Activated CD8-positive, alpha-beta T cell treated with anti-CD3 and anti-CD28 coated beads, Interleukin-2, amount 10 ng/mL, durations not matched to agents 7 days and 5 days (primary cell): Measurements from ENCODE around the gene ADAMTSL4. TPM values are rescaled to one million over a fixed set of nuclear protein-coding genes. Genes with fewer than 3 reads are reported as not detected.

Source experiments
- ATAC-seq: fragments of 150-1000 bp; cut with Tn5 transposase; one replicate; pipeline ENCODE4 v1.10.0; 2021; ENCODE audit warnings: moderate library complexity
- CTCF ChIA-PET: fragments of 350-600 bp; sonication (Branson Sonifier 250); formaldehyde crosslinking; loops from one replicate; lab custom pipeline; 2021; ENCODE audit warnings: antibody characterized with exemption; lab: Charles Lee
- POLR2A ChIA-PET: fragments of 350-600 bp; sonication (Branson Sonifier 250); formaldehyde crosslinking; loops from one replicate; lab custom pipeline; 2021; ENCODE audit warnings: antibody characterized with exemption; lab: Charles Lee
- DNase-seq: peaks from one replicate; pipeline ENCODE4 v3.0.0-alpha.2; 2020
- H3K27ac Mint-ChIP-seq: one replicate; pipeline ENCODE4 v1.8.0; 2021; ENCODE audit warnings: mild to moderate bottlenecking, mixed read lengths
- H3K27me3 Mint-ChIP-seq: one replicate; pipeline ENCODE4 v1.8.0; 2021; ENCODE audit warnings: low read depth, mixed read lengths
- H3K36me3 Mint-ChIP-seq: one replicate; pipeline ENCODE4 v1.8.0; 2021; ENCODE audit warnings: low read depth, mixed read lengths
- H3K4me1 Mint-ChIP-seq: one replicate; pipeline ENCODE4 v1.8.0; 2021; ENCODE audit warnings: low read depth, mixed read lengths
- H3K4me3 Mint-ChIP-seq: one replicate; pipeline ENCODE4 v1.8.0; 2021; ENCODE audit warnings: mild to moderate bottlenecking, mixed read lengths
- H3K9me3 Mint-ChIP-seq: one replicate; pipeline ENCODE4 v1.8.0; 2022; ENCODE audit warnings: mixed read lengths; ENCODE audit not compliant: insufficient read depth
- total RNA-seq, 2 experiments: library from RNA; stranded (reverse); gene quantifications; one replicate each; pipeline ENCODE4 v1.2.3, GENCODE V29; 2021

Gene ADAMTSL4
- total RNA-seq, 2 experiments from 2014 or later, result not detected

DNA sequence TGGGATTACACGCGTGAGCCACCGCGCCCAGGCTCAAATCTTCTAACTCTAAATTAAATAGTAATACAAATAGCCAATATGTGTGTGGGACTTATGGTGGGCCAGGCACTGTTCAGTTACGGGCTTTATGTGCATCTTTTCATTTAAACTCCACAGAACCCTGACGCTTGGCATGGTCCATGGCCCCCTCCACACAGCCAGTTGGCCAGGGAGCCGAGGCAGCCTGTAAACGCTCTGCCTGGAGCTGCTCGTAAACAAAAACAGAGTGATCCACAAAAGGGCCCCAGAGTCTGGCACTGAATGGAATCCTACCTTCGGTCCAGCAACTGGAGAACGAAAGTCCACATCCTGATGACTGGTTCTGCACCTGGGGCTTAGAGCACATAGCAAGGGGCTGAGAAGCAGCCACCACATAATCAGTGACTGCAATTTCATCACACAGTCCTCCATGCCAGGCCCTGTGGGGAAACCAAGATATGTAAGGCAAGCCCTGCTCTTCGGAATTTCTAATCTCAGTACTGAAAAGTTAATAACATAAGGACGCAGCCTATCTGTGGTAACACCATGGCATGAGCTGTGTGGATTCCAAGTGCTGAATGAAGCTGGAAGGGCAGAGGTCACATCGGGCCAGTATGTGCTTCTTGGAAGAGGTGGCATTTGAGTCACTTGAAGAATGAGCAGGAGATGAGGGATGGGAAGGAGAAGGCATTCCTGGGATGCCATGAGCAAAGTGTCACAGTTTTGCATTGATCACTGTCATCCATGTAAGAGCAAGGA is 13.5 kb upstream of the ADAMTSL4 start:
- DNase-seq, result no peak
- CTCF ChIA-PET, result interaction anchor here (1.0 to 1.5 kb wide), 3 partner anchors 13 to 280 kb away, joined by 3 to 7 read pairs (median 3); partner anchors contain the start of gene FALEC
- Mint-ChIP-seq H3K36me3 (no peaks in the 10 kb centered on the region), H3K9me3 (no peaks in the 10 kb centered on the region), H3K4me3 (no peak overlapping the region), H3K27me3 (no peaks in the 10 kb centered on the region), H3K27ac (no peak overlapping the region), H3K4me1 (peaks cover 5% of the 10 kb centered on the region)
- POLR2A ChIA-PET, result no interaction called here
- ATAC-seq, result no peak

DNA sequence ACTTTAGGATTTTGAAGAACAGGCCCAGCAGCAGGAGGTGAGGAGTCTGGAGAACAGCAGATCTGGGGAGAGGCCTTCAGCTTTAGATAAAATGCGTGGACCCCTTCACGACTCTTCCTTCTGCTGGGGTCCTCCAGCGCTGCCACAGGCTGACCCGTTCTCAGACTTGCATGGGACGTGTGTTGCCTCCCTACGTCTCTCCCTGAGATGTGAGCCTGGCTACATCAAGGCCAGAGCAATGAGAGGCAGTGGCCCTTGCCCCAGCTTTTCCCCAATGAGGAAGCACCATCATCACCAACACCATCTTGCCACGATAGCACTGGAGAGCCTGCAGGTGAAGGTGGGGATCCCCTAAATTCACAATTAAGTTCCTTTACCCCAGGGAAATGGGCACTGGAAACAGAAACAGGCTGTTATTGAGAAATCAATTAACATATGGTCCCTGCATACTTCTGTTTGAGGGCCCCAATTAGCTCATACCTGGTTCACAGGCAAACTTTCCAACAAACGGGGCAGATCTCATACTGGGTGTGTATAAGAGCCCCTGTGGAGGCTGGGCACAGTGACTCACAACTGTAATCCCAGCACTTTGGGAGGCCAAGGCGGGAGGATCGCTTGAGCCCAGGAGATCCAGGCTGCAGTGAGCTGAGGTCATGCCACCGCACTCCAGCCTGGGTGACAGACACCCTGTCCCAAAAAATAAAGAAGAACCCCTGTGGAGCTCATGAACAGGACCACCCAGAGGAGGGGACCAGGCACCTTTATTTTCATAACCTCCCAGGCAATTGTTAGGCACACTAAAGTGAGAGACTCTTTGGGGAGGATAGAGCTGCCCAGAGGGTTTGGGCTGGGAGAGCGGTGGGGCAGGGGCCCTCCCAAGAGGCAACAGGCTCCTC is 12.1 kb upstream of the ADAMTSL4 start:
- no peaks in the 10 kb centered on the region for H3K36me3 Mint-ChIP-seq
- ATAC-seq (no peak), DNase-seq (no peak)
- POLR2A ChIA-PET, result interaction anchor here (0.5 kb wide), 1 partner anchor 159 kb away, joined by 3 read pairs; no protein-coding TSS in a partner anchor
- no peaks in the 10 kb centered on the region for H3K27me3 Mint-ChIP-seq
- H3K4me3 Mint-ChIP-seq, result no peak overlapping the region
- no peaks in the 10 kb centered on the region for H3K9me3 Mint-ChIP-seq
- H3K4me1 Mint-ChIP-seq, result peaks cover 5% of the 10 kb centered on the region
- CTCF ChIA-PET, result interaction anchor here (1.0 to 2.1 kb wide), 4 partner anchors 9 to 281 kb away, joined by 3 to 7 read pairs (median 5); partner anchors contain the start of gene FALEC
- H3K27ac Mint-ChIP-seq, result no peak overlapping the region

DNA sequence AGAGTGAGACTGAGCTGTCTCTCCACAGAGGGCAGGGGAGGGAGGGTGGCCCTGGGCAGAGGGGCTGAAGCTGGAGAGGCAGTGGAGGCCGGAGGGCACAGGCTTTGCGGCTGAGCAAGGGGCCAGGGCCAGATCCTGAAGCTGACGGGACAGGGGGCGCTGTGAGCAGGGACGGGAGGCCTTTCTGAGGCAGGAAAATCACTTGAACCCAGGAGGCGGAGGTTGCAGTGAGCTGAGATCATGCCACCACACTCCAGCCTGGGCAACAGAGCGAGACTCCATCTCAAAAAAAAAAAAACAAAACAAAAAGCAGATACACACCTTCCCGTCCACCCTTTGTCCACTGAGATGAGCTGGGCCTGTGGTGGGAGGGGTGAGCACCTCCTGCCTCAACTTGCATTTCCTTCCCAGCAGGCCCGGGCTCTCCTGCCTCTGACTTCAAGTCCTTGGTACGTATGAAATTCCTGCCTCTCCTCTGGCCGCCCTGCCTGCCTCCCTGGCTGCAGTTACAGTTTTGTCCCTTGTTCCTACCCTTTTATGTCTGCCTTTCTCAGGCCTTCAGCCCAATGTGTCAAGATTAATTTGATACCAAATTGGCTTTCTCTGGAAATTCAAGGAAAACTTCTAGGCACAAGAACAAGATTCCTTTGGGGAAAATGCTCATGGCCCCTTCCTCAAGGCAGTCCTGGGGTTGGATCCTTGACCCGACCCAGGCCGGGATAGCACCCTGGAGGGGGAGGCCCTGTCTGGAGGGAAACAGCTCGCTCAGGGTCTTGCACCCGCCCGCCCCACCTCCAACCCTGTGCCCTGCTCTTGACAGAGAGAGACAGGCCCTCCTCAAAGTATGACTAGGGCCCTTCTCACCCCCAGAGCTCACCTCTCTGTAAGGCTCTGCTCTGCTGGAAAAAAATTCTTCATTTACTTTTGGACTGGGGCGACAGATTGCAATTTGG is 11.2 kb upstream of the ADAMTSL4 start:
- no peaks in the 10 kb centered on the region for H3K36me3 Mint-ChIP-seq
- ChIA-PET POLR2A (no interaction called here), CTCF (interaction anchor here (2.1 kb wide), 1 partner anchor 22 kb away, joined by 7 read pairs; no protein-coding TSS in a partner anchor)
- no peaks in the 10 kb centered on the region for H3K4me1 Mint-ChIP-seq
- H3K9me3 Mint-ChIP-seq, result no peaks in the 10 kb centered on the region
- H3K27me3 Mint-ChIP-seq, result peaks cover 3% of the 10 kb centered on the region
- DNase-seq (no peak), ATAC-seq (no peak)
- H3K4me3 Mint-ChIP-seq, result no peak overlapping the region
- H3K27ac Mint-ChIP-seq, result no peak overlapping the region

DNA sequence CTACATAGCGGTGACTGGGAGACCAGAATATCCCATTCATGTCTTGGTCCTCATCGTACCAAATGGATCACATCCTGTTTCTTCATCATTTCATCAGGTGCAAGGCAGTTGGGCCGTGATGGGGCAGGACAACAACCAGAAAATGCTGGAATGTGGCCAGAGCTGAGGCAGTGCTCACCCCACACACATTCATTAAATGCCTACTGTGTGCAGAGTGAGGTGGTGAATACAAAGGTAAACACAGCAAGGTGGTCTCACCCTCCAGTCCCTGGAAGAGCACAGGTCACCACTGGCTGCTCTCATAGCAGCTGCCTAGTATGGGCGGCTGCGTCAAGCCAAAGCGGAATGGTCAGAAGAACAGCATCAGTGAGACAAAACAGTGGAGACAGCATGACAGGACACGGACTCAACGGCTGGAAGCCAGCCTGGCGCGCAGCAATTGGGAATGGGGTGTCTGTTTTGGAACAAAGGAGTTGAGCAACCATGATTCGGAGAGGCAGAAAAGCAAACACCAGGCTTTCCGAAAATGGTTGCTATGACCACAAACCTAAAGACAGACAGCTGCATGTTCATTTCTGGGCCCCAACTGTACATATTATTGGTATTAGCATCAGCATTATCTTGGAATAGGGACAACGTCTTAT is 5.6 kb upstream of the ADAMTSL4 start:
- no peaks in the 10 kb centered on the region for H3K36me3 Mint-ChIP-seq
- POLR2A ChIA-PET, result interaction anchor here (0.8 kb wide), 1 partner anchor 153 kb away, joined by 4 read pairs; the partner anchor contains the start of gene GOLPH3L

DNA sequence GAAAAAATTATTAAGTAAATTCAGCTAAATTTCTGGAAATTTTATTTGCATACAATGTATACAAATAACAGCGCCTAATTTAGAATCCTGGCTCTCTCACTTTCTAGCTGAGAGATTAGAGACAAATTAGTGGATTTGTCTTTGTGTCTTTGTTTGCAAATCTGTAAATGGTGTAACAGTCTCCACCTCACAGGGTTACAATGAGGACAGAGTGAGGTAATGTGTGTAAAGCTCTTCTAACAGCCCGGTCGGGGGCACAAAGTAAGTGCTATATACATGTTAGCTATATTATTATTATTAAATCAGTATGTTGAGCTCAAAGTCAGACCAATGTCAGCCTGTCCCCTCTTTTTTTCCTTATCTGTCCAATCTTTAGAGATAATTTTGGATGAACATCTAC is 5.0 kb upstream of the ADAMTSL4 start:
- Mint-ChIP-seq H3K4me3 (no peak overlapping the region), H3K27ac (no peak overlapping the region), H3K27me3 (peaks cover 18% of the 10 kb centered on the region), H3K36me3 (no peaks in the 10 kb centered on the region), H3K9me3 (no peaks in the 10 kb centered on the region), H3K4me1 (peaks cover 3% of the 10 kb centered on the region)
- DNase-seq (no peak), ATAC-seq (no peak)
- POLR2A ChIA-PET, result no interaction called here
- CTCF ChIA-PET, result interaction anchor here (1.0 to 5.9 kb wide), 2 partner anchors 11 to 17 kb away, joined by 3 to 36 read pairs; no protein-coding TSS in a partner anchor

More for the DNA sequence above, 5.6 kb upstream of the ADAMTSL4 start:
- no peaks in the 10 kb centered on the region for H3K9me3 Mint-ChIP-seq
- no peak overlapping the region for H3K27ac Mint-ChIP-seq
- H3K4me3 Mint-ChIP-seq, result no peak overlapping the region
- DNase-seq (no peak), ATAC-seq (no peak)
- CTCF ChIA-PET, result interaction anchor here (1.0 to 5.9 kb wide), 2 partner anchors 11 to 17 kb away, joined by 3 to 36 read pairs; no protein-coding TSS in a partner anchor
- peaks cover 3% of the 10 kb centered on the region for H3K4me1 Mint-ChIP-seq
- peaks cover 18% of the 10 kb centered on the region for H3K27me3 Mint-ChIP-seq

DNA sequence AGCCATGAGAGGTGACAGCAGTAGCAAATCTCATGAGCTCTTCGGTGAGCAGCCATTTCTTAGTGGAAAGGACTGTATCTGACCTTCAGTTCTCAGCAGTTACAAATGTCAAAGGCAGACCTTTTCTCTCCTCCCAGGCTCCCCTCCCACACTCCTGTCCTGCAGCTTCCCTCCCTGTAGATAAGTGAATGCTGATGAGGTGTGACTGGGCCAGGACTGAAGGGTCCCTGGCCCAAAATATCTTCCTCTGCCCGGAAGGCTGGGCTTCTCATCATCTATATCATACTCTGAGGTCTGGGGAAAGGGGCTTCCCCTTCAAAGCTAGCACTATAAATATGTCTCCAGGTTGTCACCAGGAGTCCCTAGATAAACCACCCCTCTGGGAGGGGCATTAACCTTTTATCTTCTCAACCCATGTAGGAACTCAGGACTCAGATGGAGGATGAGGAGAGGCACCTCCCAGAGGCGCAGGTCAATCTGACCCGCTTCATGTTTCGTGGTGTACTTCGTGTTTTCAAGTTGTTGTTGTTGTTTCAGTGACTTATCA is 3.6 kb upstream of the ADAMTSL4 start:
- peaks cover 26% of the 10 kb centered on the region for H3K27me3 Mint-ChIP-seq
- DNase-seq (no peak), ATAC-seq (no peak)
- peaks cover 11% of the 10 kb centered on the region for H3K4me1 Mint-ChIP-seq
- ChIA-PET POLR2A (no interaction called here), CTCF (interaction anchor here (1.2 to 5.9 kb wide), 3 partner anchors 14 to 289 kb away, joined by 4 to 36 read pairs (median 5); no protein-coding TSS in a partner anchor)
- no peaks in the 10 kb centered on the region for H3K9me3 Mint-ChIP-seq
- H3K36me3 Mint-ChIP-seq, result no peaks in the 10 kb centered on the region
- no peak overlapping the region for H3K4me3 Mint-ChIP-seq
- H3K27ac Mint-ChIP-seq, result peak overlapping the region; percentile 36

DNA sequence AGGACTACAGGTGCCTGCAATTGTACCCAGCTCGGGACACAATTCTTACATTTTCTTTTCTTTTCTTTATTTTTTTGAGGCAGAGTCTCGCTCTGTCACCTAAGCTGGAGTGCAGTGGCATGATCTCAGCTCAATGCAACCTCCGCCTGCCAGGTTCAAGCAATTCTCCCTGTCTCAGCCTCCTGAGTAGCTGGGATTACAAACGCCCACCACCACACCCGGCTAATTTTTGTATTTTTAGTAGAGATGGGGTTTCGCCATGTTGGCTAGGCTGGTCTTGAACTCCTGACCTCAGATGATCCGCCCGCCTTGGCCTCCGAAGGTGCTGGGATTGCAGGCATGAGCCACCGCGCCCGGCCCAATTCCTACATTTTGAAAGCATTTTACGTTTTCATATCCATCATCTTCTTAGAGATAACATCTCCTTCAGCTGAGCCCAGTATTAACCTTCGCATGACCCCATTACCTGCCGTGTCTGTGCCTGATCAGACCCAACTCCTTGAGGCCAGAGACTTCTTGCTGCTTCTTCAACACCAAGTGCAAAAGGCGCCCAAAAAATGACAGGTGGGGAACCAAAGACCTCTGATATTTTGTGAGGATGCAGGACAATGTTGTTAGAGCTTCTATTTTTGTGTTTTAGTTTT is 2.8 kb upstream of the ADAMTSL4 start:
- ChIA-PET POLR2A (no interaction called here), CTCF (interaction anchor here (0.8 to 5.9 kb wide), 4 partner anchors 14 to 290 kb away, joined by 4 to 36 read pairs (median 4); no protein-coding TSS in a partner anchor)
- Mint-ChIP-seq H3K27me3 (peaks cover 29% of the 10 kb centered on the region), H3K36me3 (no peaks in the 10 kb centered on the region), H3K27ac (no peak overlapping the region), H3K4me1 (peaks cover 19% of the 10 kb centered on the region), H3K4me3 (no peak overlapping the region), H3K9me3 (no peaks in the 10 kb centered on the region)
- no peak for ATAC-seq
- no peak for DNase-seq

DNA sequence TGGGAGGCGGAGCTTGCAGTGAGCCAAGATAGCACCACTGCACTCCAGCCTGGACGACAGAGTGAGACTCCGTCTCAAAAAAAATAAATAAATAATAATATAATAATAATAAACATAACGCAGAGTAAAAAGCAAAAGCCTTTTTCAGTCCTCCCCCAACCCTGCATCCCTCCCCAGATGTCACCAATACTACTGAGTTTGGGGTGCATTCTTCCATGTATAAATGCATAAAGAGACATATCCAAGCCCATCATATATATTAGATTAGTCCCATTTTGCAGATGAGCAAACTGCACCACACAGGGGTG is 930 bp upstream of the ADAMTSL4 start:
- H3K27me3 Mint-ChIP-seq, result peaks cover 29% of the 10 kb centered on the region
- no peaks in the 10 kb centered on the region for H3K9me3 Mint-ChIP-seq
- no peak overlapping the region for H3K27ac Mint-ChIP-seq
- peak overlapping the region; percentile 69 for H3K4me3 Mint-ChIP-seq
- ChIA-PET CTCF (interaction anchor here (0.7 to 5.9 kb wide), 6 partner anchors 13 to 72 kb away, joined by 3 to 36 read pairs (median 4); partner anchors contain the start of gene TARS2), POLR2A (interaction anchor here (1.0 kb wide), 3 partner anchors 12 to 23 kb away, joined by 3 to 6 read pairs (median 4); no protein-coding TSS in a partner anchor)
- H3K36me3 Mint-ChIP-seq, result no peaks in the 10 kb centered on the region
- DNase-seq, result no peak
- no peak for ATAC-seq
- peaks cover 36% of the 10 kb centered on the region for H3K4me1 Mint-ChIP-seq

DNA sequence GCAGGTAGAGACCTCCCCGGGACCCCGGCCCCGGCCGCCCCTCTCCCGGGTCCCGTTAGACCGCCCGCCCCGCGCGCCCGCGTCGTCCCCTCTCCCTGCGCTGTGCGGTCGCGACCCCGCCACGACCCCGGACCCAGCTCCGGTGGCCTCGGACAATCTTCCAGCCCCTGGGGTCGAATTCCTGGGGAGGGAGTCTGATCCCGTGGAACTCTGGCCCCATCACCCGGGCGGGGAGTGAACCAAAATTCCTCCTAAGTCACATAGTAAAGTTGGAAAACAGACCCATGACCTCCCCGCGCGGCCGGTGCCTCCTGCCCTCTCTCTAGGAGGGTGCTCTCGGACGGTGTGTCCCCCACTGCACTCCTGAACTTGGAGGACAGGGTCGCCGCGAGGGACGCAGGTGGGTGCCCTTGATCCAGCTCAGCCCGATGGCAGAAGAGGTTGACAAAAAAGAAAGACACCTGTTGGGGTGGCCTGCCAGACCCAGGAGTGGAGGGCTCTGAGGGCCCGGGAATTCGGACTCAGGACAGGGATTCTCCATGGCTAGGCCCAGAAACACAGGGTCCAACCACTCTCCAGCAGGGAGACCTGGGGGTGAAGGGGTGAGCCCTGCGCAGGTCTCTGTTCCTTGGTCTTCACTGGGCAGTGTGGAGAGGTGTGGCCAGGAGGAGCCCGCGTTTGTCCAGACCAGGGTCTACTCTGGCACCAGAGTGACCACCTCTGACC is 451 bp downstream of the ADAMTSL4 start:
- Mint-ChIP-seq H3K4me3 (peak overlapping the region; percentile 73), H3K36me3 (no peaks in the 10 kb centered on the region), H3K27me3 (peaks cover 25% of the 10 kb centered on the region), H3K27ac (no peak overlapping the region), H3K4me1 (peaks cover 36% of the 10 kb centered on the region), H3K9me3 (no peaks in the 10 kb centered on the region)
- POLR2A ChIA-PET, result interaction anchor here (0.6 kb wide), 1 partner anchor 312 kb away, joined by 3 read pairs; no protein-coding TSS in a partner anchor
- DNase-seq, result no peak
- CTCF ChIA-PET, result interaction anchor here (1.1 to 2.1 kb wide), 3 partner anchors 10 to 70 kb away, joined by 3 to 7 read pairs (median 4); no protein-coding TSS in a partner anchor
- ATAC-seq, result no peak
